HG03103 (cell line): ENCODE data around the gene PFDN4.
"Not testable (repeated sequence)": the region's sequence is repeated elsewhere in the genome, so short reads cannot be mapped to it uniquely, and the experiment has no call there.

ENCODE experiments used
- ATAC-seq: cut with Tn5 transposase; IDR thresholded peaks from one replicate; pipeline ENCODE4 v1.9.1; 2021; ENCODE audit warnings: low read depth; ENCODE audit not compliant: unreplicated experiment

PFDN4 gene

GRCh38 chr20:54262671-54263070 lies 54.8 kb downstream of the PFDN4 start:
- ATAC-seq, result no peak

DNA sequence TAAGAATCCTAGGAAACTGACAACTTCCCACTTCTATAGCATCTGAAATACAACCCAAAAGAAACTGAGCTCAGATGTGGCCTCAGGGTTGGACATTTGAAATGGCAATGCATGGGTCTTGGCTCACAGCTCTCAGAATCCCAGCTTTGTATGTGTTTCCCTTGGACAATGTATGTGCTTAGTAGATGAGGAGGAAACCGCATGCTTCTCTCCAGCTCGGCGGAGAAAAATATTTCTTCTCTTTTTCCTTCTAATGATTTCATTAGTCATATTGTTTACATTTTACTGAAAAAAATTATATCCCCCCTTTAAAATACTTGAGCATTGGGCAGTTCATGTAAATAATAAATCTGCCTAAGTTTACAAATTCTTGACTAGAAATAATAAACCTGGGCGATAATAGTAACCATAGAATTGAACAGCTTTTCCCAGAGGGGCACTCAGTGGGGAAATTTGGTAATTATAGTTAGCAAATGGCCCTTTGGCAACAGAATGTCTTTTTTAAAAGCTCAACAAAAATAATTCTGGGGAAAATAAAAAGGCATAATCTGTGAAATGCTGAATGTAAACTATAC lies 55.3 kb downstream of the PFDN4 start:
- ATAC-seq, result no peak

DNA sequence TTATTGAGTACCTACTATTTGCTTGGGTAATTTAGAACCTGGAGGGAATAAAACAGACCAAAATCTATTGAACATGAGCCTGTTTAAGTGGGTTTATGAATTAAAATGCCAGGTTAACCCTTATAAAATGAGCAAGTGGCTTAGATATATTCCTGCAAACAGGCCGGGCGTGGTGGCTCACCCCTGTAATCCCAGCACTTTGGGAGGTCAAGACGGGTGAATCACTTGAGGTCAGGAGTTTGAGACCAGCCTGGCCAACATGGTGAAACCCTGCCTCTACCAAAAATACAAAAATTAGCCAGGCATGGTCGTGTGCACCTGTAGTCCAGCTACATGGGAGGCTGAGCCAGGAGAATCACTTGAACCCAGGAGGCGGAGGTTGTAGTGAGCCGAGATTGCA lies 57.9 kb downstream of the PFDN4 start:
- not testable (repeated sequence) for ATAC-seq

DNA sequence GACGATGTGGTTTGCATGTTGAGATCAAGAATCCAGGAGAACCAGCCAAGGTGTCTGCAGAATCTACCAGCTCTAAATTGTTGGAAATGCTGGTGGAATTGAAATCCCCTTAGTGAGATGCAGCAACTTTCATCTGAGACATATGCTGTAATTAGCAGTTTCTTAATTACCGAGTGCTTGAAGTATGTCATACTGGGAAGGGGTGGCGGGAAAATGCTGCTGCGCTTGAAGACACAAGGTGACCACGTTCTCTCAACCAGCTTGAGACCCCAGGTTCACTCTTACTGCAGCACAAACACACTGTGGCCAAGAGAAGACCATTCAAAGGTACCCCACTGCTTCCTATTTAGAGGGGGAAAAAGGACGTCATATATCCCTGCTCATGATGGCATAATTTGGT lies 59.0 kb downstream of the PFDN4 start:
- no peak for ATAC-seq

DNA sequence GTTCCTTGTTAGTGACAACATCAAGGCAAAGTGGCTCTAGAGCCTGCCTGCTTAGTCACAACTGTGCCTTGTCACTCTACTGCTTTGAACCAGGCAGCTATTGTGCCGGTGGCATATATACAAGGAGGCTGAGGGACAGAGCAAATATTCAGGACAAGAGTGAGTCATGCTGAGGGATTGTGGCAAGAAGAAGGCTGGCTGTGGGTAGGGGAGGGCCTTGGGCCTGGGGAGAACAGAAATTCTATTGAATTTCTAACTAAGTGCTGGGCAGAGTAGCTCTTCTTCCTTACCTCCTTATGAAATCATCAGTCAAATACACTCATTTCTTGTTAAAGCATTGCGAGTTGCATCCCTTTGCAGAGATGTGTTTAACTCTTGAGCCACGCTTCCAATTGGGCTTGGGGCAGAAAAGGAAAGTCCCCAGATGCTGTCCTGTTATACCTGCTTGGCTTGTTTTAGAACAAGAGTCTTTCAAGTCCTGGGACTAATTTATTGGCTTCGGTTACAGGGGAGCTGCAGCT lies 59.7 kb downstream of the PFDN4 start:
- ATAC-seq, result no peak

- no peak for ATAC-seq
Observed at GRCh38 chr20:54268941-54269340, 61.1 kb downstream of the PFDN4 start.
